HepG2 (cell line): ENCODE data around the gene ST3GAL5. TPM values are rescaled to one million over a fixed set of nuclear protein-coding genes. Genes with fewer than 3 reads are reported as not detected.

Source experiments
- ATAC-seq: fragments of 200-7000 bp; cut with Tn5 transposase; 3 replicates; pipeline ENCODE4 v1.9.1; 2020; ENCODE audit warnings: mild to moderate bottlenecking, moderate library complexity
- BruUV-seq: library from RNA; stranded (reverse); fragments of 400-500 nt; replicated peaks from 2 replicates; lab custom pipeline; 2021; lab: Mats Ljungman, UMichigan
- CTCF ChIA-PET: fragments of 300-600 bp; formaldehyde crosslinking; extraction: SDS; loops from one replicate; lab custom pipeline; 2021; ENCODE audit warnings: low total read pairs, inconsistent platforms, low intra/inter-chr PET ratio; lab: Yijun Ruan, JAX
- POLR2A ChIA-PET: fragments of 350-600 bp; sonication (Branson Sonifier 250); formaldehyde crosslinking; loops from one replicate; lab custom pipeline; 2020; ENCODE audit warnings: antibody characterized with exemption, inconsistent platforms; lab: Yijun Ruan, JAX
- DNase-seq: peaks from one replicate; pipeline ENCODE4 v3.0.0-alpha.2; 2015; ENCODE audit warnings: low spot score
- FAIRE-seq: peaks from 3 replicates; lab custom pipeline; 2011; peaks lifted over from hg19 to GRCh38; lab: Jason Lieb, UNC
- H2AFZ ChIP-seq: one replicate; pipeline ENCODE4 v1.6.1; 2011; ENCODE audit warnings: low read length, inconsistent platforms
- H3K27ac ChIP-seq: fragments of 300-600 bp; 3 replicates; pipeline ENCODE4 v1.8.0; 2011; ENCODE audit warnings: mixed run types, mild to moderate bottlenecking, mixed read lengths, low read length, inconsistent platforms; ENCODE audit not compliant: insufficient read depth; ENCODE audit errors: extremely low read length
- H3K27me3 ChIP-seq, 2 experiments: fragments of 200-600 bp in 1 of 2; 2 replicates in 1 of 2; 3 replicates in 1 of 2; pipeline versions ENCODE4 v1.6.0 to v1.8.0; 2011; ENCODE audit warnings: low read length in 2 of 2, mild to moderate bottlenecking in 2 of 2, moderate library complexity in 2 of 2, inconsistent platforms in 1 of 2; ENCODE audit not compliant: insufficient read depth in 2 of 2, control insufficient read depth in 1 of 2
- H3K36me3 ChIP-seq, 2 experiments: fragments of 200-600 bp in 1 of 2; replicated peaks in 1 of 2; 2 replicates in 1 of 2; 3 replicates in 1 of 2; pipeline versions ENCODE4 v1.5.1 to v1.8.0; 2011; ENCODE audit warnings: low read length in 2 of 2, inconsistent platforms in 1 of 2; ENCODE audit not compliant: insufficient read depth in 2 of 2, control insufficient read depth in 1 of 2
- H3K4me1 ChIP-seq: 2 replicates; pipeline ENCODE4 v1.5.1; 2012; ENCODE audit warnings: low read length, inconsistent platforms; ENCODE audit not compliant: insufficient read depth
- H3K4me2 ChIP-seq: 2 replicates; pipeline ENCODE4 v1.6.0; 2011; ENCODE audit warnings: low read depth, low read length, inconsistent platforms
- H3K4me3 ChIP-seq, 3 experiments: fragments of 200-600 bp in 1 of 3; sonication (generic), shearing (Covaris generic) in 1 of 3; replicated peaks in 1 of 3; 2 replicates each; pipeline ENCODE4 v1.5.1; 2011 to 2016; ENCODE audit warnings: low read length in 3 of 3, inconsistent platforms in 2 of 3, low read depth in 2 of 3, mild to moderate bottlenecking in 2 of 3, control low read depth in 1 of 3, mixed read lengths in 1 of 3; ENCODE audit not compliant: insufficient read depth in 1 of 3
- H3K79me2 ChIP-seq: one replicate; pipeline ENCODE4 v1.6.1; 2011; ENCODE audit warnings: low read length, inconsistent platforms; ENCODE audit not compliant: insufficient read depth
- H3K9ac ChIP-seq: 2 replicates; pipeline ENCODE4 v1.6.0; 2011; ENCODE audit warnings: mild to moderate bottlenecking, low read depth, low read length, inconsistent platforms; ENCODE audit not compliant: insufficient read depth
- H3K9me3 ChIP-seq: 2 replicates; pipeline ENCODE4 v1.5.1; 2012; ENCODE audit warnings: mild to moderate bottlenecking, low read length
- H4K20me1 ChIP-seq: 2 replicates; pipeline ENCODE4 v1.6.0; 2011; ENCODE audit warnings: inconsistent platforms, mild to moderate bottlenecking, low read length, moderate library complexity; ENCODE audit not compliant: insufficient read depth
- CBX1 ChIP-seq: IDR thresholded peaks from one replicate; pipeline ENCODE4 v1.6.1; 2016; ENCODE audit warnings: antibody characterized with exemption, low read depth
- CEBPB ChIP-seq: IDR thresholded peaks from 2 replicates; pipeline ENCODE4 v1.6.1; 2011; ENCODE audit warnings: low read depth, low read length, improper control_type of control experiment, borderline replicate concordance
- CEBPG ChIP-seq: IDR thresholded peaks from 2 replicates; pipeline ENCODE4 v1.6.1; 2016
- NFE2 ChIP-seq: sonication (generic); formaldehyde crosslinking; IDR thresholded peaks from 2 replicates; pipeline ENCODE4 v1.4.0; 2020; ENCODE audit warnings: missing genetic modification reagents
- ZFX ChIP-seq: sonication (generic); formaldehyde crosslinking; IDR thresholded peaks from 2 replicates; pipeline ENCODE4 v1.4.0; 2020; ENCODE audit warnings: mild to moderate bottlenecking, low read depth, missing genetic modification reagents, moderate library complexity
- WGBS: methylation state at CpG from one replicate; pipeline ENCODE4 v1.1.6; 2017; ENCODE audit warnings: low lambda C conversion rate; 5-methylcytosine and 5-hydroxymethylcytosine counted together
- in situ Hi-C: cut with HindIII; loops from 2 replicates; pipeline ENCODE4 v1.10.0; 2017; ENCODE audit warnings: low pct_unique_long_range_greater_than_20kb; ENCODE audit not compliant: extremely low pct_ligation_motif_present
- intact Hi-C: fragments of 100-400 bp; cut with micrococcal nuclease; formaldehyde crosslinking; loops from one replicate; pipeline ENCODE4 v1.10.0; 2022; ENCODE audit not compliant: unreplicated experiment
- polyA plus RNA-seq, 8 experiments: library from polyadenylated mRNA; depleted of rRNA in 3 of 8; stranded (reverse) in 7 of 8; unstranded in 1 of 8; fragments of >200 nt; fragmentation: Illumina TruSeq in 4 of 8; extraction: Trizol in 4 of 8; gene quantifications; 2 replicates each; pipeline versions ENCODE4 v1.2.1 to v1.2.3, GENCODE V29; 2011 to 2016; ENCODE audit warnings: low read depth in 4 of 8, missing spikeins in 1 of 8, mixed read lengths in 1 of 8; ENCODE audit not compliant: insufficient read depth in 1 of 8
- total RNA-seq, 5 experiments: library from RNA; depleted of rRNA; stranded (reverse); fragments of >200 nt; fragmentation: Illumina TruSeq; extraction: Trizol; gene quantifications; 2 replicates each; pipeline ENCODE4 v1.2.3, GENCODE V29; 2016; ENCODE audit warnings: low read depth in 1 of 5
- TF ChIP-seq, protein P1 (sequence below): sonication (generic); formaldehyde crosslinking; IDR thresholded peaks from 2 replicates; pipeline ENCODE4 v1.5.1; 2020; ENCODE audit warnings: mild to moderate bottlenecking, missing genetic modification reagents, moderate library complexity
- TF ChIP-seq, protein P2 (sequence below): sonication (generic); formaldehyde crosslinking; IDR thresholded peaks from 2 replicates; pipeline ENCODE4 v1.4.0; 2020; ENCODE audit warnings: missing genetic modification reagents

The ST3GAL5 gene
- total and polyA plus RNA-seq, 2 of the 13 experiments (the other 11 are each of a cell fraction or from before 2014, with no cell fraction given) = 1.3 to 2.0 TPM

DNA sequence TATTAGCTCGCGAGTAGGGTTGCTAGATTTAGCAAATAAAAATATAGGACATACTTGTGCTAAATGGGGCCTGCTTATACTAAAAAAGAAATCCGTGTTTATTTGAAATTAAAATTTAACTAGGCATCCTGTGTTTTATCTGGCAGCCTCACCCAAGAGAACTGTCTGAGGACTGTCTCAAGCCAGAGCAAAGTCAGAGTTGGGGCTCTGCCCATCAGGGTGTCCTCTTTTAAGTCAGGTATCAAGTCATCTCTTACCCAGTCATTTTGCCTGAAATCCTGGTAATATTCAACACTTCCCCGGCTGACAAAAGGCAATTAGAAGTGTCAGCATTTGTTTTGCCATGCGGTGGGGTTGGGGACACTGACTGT lies 48.3 kb upstream of the ST3GAL5 start (continued):
- TF ChIP-seq, protein P1, sequence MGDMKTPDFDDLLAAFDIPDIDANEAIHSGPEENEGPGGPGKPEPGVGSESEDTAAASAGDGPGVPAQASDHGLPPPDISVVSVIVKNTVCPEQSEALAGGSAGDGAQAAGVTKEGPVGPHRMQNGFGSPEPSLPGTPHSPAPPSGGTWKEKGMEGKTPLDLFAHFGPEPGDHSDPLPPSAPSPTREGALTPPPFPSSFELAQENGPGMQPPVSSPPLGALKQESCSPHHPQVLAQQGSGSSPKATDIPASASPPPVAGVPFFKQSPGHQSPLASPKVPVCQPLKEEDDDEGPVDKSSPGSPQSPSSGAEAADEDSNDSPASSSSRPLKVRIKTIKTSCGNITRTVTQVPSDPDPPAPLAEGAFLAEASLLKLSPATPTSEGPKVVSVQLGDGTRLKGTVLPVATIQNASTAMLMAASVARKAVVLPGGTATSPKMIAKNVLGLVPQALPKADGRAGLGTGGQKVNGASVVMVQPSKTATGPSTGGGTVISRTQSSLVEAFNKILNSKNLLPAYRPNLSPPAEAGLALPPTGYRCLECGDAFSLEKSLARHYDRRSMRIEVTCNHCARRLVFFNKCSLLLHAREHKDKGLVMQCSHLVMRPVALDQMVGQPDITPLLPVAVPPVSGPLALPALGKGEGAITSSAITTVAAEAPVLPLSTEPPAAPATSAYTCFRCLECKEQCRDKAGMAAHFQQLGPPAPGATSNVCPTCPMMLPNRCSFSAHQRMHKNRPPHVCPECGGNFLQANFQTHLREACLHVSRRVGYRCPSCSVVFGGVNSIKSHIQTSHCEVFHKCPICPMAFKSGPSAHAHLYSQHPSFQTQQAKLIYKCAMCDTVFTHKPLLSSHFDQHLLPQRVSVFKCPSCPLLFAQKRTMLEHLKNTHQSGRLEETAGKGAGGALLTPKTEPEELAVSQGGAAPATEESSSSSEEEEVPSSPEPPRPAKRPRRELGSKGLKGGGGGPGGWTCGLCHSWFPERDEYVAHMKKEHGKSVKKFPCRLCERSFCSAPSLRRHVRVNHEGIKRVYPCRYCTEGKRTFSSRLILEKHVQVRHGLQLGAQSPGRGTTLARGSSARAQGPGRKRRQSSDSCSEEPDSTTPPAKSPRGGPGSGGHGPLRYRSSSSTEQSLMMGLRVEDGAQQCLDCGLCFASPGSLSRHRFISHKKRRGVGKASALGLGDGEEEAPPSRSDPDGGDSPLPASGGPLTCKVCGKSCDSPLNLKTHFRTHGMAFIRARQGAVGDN (CRISPR knock-in tag) = no peak
- no peak for TF ChIP-seq ZFX
- TF ChIP-seq, all 625 proteins: peak for 0

DNA sequence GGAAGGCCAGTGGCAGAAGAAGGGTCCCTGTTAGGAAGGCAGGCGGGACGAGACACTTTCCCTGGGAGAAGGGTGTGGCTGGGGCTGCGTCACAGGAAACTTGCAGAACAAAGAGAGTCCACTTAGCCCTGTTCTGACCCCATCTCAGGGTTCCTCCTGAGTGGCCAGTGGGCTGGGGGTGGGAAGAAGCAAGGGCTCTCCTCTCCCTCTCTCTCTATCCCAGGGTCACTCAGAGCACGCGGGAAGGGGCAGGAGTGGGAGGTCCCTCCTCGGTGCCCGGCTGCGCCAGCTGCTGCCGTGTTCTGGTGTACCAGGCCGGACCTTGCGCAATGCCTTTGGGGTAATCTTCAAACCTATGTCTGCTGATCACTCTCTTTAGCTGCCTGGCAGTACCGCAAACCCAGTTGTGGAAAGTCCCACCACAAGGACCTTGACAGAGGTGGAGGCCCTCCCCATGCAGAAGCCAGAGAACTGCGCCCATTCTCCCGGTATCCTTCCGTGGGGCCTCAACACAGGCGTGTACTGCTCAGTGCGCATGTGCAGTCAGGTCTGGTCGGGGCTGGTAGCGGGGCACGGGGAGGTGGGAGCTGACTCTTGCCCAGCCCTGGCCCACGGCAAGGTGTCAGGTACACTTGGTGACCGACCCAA lies 47.8 kb upstream of the ST3GAL5 start:
- BruUV-seq = no TSS peak
- ChIA-PET POLR2A (no interaction called here), CTCF (no interaction called here)
- DNase-seq = no peak
- no peak for FAIRE-seq
- peak; percentile 33; the same call in 2 of the 3 replicates for ATAC-seq
- TF ChIP-seq CBX1 (no peak), CEBPG (CRISPR knock-in tag) (0 out of 2 replicates have a peak, but pooled peaks have one; percentile 14), CEBPB (peak; percentile 91), NFE2 (CRISPR knock-in tag) (no peak)
- TF ChIP-seq, protein P2, sequence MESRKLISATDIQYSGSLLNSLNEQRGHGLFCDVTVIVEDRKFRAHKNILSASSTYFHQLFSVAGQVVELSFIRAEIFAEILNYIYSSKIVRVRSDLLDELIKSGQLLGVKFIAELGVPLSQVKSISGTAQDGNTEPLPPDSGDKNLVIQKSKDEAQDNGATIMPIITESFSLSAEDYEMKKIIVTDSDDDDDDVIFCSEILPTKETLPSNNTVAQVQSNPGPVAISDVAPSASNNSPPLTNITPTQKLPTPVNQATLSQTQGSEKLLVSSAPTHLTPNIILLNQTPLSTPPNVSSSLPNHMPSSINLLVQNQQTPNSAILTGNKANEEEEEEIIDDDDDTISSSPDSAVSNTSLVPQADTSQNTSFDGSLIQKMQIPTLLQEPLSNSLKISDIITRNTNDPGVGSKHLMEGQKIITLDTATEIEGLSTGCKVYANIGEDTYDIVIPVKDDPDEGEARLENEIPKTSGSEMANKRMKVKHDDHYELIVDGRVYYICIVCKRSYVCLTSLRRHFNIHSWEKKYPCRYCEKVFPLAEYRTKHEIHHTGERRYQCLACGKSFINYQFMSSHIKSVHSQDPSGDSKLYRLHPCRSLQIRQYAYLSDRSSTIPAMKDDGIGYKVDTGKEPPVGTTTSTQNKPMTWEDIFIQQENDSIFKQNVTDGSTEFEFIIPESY (CRISPR knock-in tag) = 0 out of 2 replicates have a peak, but pooled peaks have one; percentile 15
- in situ Hi-C loops (no loop called here), intact Hi-C loops (no loop called here)
- Histone ChIP-seq H2AFZ (no peak overlapping the region), H3K27me3 (no peaks in the 10 kb centered on the region), H3K27ac (no peak overlapping the region), H3K4me2 (no peak overlapping the region), H3K4me1 (0 out of 2 replicates have a peak, but pooled peaks cover 5% of the 10 kb centered on the region), H4K20me1 (no peaks in the 10 kb centered on the region), H3K9ac (no peak overlapping the region), H3K36me3 (no peaks in the 10 kb centered on the region), H3K79me2 (no peaks in the 10 kb centered on the region), H3K4me3 (no peak overlapping the region), H3K9me3 (peaks cover 2% of the 10 kb centered on the region; the same call in 1 of the 2 replicates)
- WGBS = 66% methylated on average over 20 of the region's 22 CpGs
